Measurements from ENCODE around the gene GLT8D1. TPM values are rescaled to one million over a fixed set of nuclear protein-coding genes. Genes with fewer than 3 reads are reported as not detected.

The GLT8D1 gene
- total and polyA plus RNA-seq, 2 of the 13 experiments (the other 11 are each of a cell fraction or from before 2014, with no cell fraction given) = 110 to 121 TPM

- no peak for TF ChIP-seq ZNF136 (CRISPR knock-in tag; IDR thresholded peaks at IDR 0.05; ENCODE audit: low read depth)
- peak; percentile 69 for TF ChIP-seq SALL2 (CRISPR knock-in tag; IDR thresholded peaks at IDR 0.05)
- TF ChIP-seq ZNF224 (CRISPR knock-in tag; IDR thresholded peaks at IDR 0.05) = 0 out of 2 replicates have a peak, but pooled peaks have one; percentile 70
- TF ChIP-seq FOSL2 (CRISPR knock-in tag; IDR thresholded peaks at IDR 0.05) = peak; percentile 9
- peak; percentile 43; the same call in 1 of the 2 replicates for TF ChIP-seq PAXIP1 (CRISPR knock-in tag; conservative IDR thresholded peaks at IDR 0.05)
- TF ChIP-seq TBL1XR1 (IDR thresholded peaks at IDR 0.05; ENCODE audit: borderline replicate concordance, low read length, partially characterized antibody) = no peak
- TF ChIP-seq CCAR2 (optimal IDR thresholded peaks at IDR 0.05; ENCODE audit: low read depth, low read length) = no peak
- TF ChIP-seq ZFP36 (IDR thresholded peaks at IDR 0.05; ENCODE audit: borderline replicate concordance, low read depth, low read length, partially characterized antibody) = no peak
- peak; percentile 92 for TF ChIP-seq SAFB2 (CRISPR knock-in tag; IDR thresholded peaks at IDR 0.05; ENCODE audit: borderline replicate concordance, low read depth)
- TF ChIP-seq STAT6 (CRISPR knock-in tag; IDR thresholded peaks at IDR 0.05; ENCODE audit: borderline replicate concordance) = no peak
- TF ChIP-seq SP140L (CRISPR knock-in tag; IDR thresholded peaks at IDR 0.05; ENCODE audit: borderline replicate concordance) = no peak
- peak; percentile 70 for TF ChIP-seq MED1 (CRISPR knock-in tag; IDR thresholded peaks at IDR 0.05)
- TF ChIP-seq ZSCAN25 (CRISPR knock-in tag; IDR thresholded peaks at IDR 0.05) = no peak
- TF ChIP-seq POLR2G (IDR thresholded peaks at IDR 0.05; ENCODE audit: low read depth, low read length) = peak; percentile 84
- TF ChIP-seq BATF2 (CRISPR knock-in tag; IDR thresholded peaks at IDR 0.05) = no peak
- no peak for TF ChIP-seq CREBL2 (CRISPR knock-in tag; IDR thresholded peaks at IDR 0.05; ENCODE audit: borderline replicate concordance)
- no peak for TF ChIP-seq HDAC6 (IDR thresholded peaks at IDR 0.05; ENCODE audit: low read depth, low read length)
- no peak for TF ChIP-seq MBD4 (IDR thresholded peaks at IDR 0.05; ENCODE audit: borderline replicate concordance, low read length)
- no peak for TF ChIP-seq CREB3 (CRISPR knock-in tag; IDR thresholded peaks at IDR 0.05)
- peak; percentile 73 for TF ChIP-seq ZNF256 (CRISPR knock-in tag; conservative IDR thresholded peaks at IDR 0.05)
These were observed at the start of gene GLT8D1, which contains the start of gene SPCS1 (continued) for GRCh38 chr3:52705688-52706686.

All from HepG2 (cell line).